Progenitor cell of endocrine pancreas (in vitro differentiated cells): ENCODE results near the gene SPDYE16. TPM values are rescaled to one million over a fixed set of nuclear protein-coding genes. Genes with fewer than 3 reads are reported as not detected.
"Not testable (repeated sequence)": the region's sequence is repeated elsewhere in the genome, so short reads cannot be mapped to it uniquely, and the experiment has no call there.

Experiments used
- DNase-seq: peaks from one replicate; pipeline ENCODE4 v3.0.0; 2021; ENCODE audit warnings: low spot score; ENCODE audit not compliant: unreplicated experiment
- H3K27ac Mint-ChIP-seq: 2 replicates; pipeline ENCODE4 v1.8.0; 2021; ENCODE audit warnings: mild to moderate bottlenecking, moderate library complexity, mixed read lengths
- H3K27me3 Mint-ChIP-seq: 2 replicates; pipeline ENCODE4 v1.8.0; 2021; ENCODE audit warnings: mixed read lengths
- H3K36me3 Mint-ChIP-seq: 2 replicates; pipeline ENCODE4 v1.8.0; 2022; ENCODE audit warnings: mixed read lengths; ENCODE audit not compliant: insufficient read depth
- H3K4me1 Mint-ChIP-seq: 2 replicates; pipeline ENCODE4 v1.8.0; 2021; ENCODE audit warnings: low read depth, mixed read lengths
- H3K4me3 Mint-ChIP-seq: 2 replicates; pipeline ENCODE4 v1.8.0; 2021; ENCODE audit warnings: low read depth, mild to moderate bottlenecking, moderate library complexity, mixed read lengths
- H3K9me3 Mint-ChIP-seq: 2 replicates; pipeline ENCODE4 v1.8.0; 2021; ENCODE audit warnings: low read depth, mixed read lengths
- total RNA-seq: library from RNA; stranded (reverse); gene quantifications from 2 replicates; pipeline ENCODE4 v1.2.1, GENCODE V29; 2021

Gene SPDYE16
- total RNA-seq, 1 donor from 2014 or later = 0.31 TPM

GRCh38 chr7:76502836-76503235 lies 40.3 kb downstream of the SPDYE16 start:
- H3K36me3 Mint-ChIP-seq, H3K4me1 Mint-ChIP-seq, H3K9me3 Mint-ChIP-seq, H3K4me3 Mint-ChIP-seq, H3K27ac Mint-ChIP-seq, H3K27me3 Mint-ChIP-seq, DNase-seq: not testable (repeated sequence)

- H3K27ac Mint-ChIP-seq, H3K4me3 Mint-ChIP-seq, DNase-seq, H3K27me3 Mint-ChIP-seq, H3K36me3 Mint-ChIP-seq, H3K4me1 Mint-ChIP-seq, H3K9me3 Mint-ChIP-seq: not testable (repeated sequence)
Observed at GRCh38 chr7:76502224-76502623, 40.9 kb downstream of the SPDYE16 start.

GRCh38 chr7:76499924-76500241 lies 43.2 kb downstream of the SPDYE16 start:
- not testable (repeated sequence) for H3K4me1 Mint-ChIP-seq, H3K36me3 Mint-ChIP-seq, H3K9me3 Mint-ChIP-seq, H3K4me3 Mint-ChIP-seq, H3K27me3 Mint-ChIP-seq, H3K27ac Mint-ChIP-seq, DNase-seq

- not testable (repeated sequence) for H3K4me3 Mint-ChIP-seq, H3K4me1 Mint-ChIP-seq, H3K9me3 Mint-ChIP-seq, H3K27me3 Mint-ChIP-seq, DNase-seq, H3K27ac Mint-ChIP-seq, H3K36me3 Mint-ChIP-seq
Observed at GRCh38 chr7:76499201-76499923, 43.7 kb downstream of the SPDYE16 start.

GRCh38 chr7:76498583-76499200 lies 44.4 kb downstream of the SPDYE16 start:
- not testable (repeated sequence) for H3K4me3 Mint-ChIP-seq, H3K9me3 Mint-ChIP-seq, DNase-seq, H3K27ac Mint-ChIP-seq, H3K4me1 Mint-ChIP-seq, H3K27me3 Mint-ChIP-seq, H3K36me3 Mint-ChIP-seq

- H3K4me1 Mint-ChIP-seq, DNase-seq, H3K4me3 Mint-ChIP-seq, H3K9me3 Mint-ChIP-seq, H3K36me3 Mint-ChIP-seq, H3K27ac Mint-ChIP-seq, H3K27me3 Mint-ChIP-seq: not testable (repeated sequence)
Observed at GRCh38 chr7:76497918-76498582, 45.0 kb downstream of the SPDYE16 start.

GRCh38 chr7:76495717-76496116 lies 47.4 kb downstream of the SPDYE16 start:
- not testable (repeated sequence) for DNase-seq, H3K27ac Mint-ChIP-seq, H3K36me3 Mint-ChIP-seq, H3K27me3 Mint-ChIP-seq, H3K4me1 Mint-ChIP-seq, H3K9me3 Mint-ChIP-seq, H3K4me3 Mint-ChIP-seq

GRCh38 chr7:76492139-76492538 lies 51.0 kb downstream of the SPDYE16 start:
- DNase-seq, H3K27ac Mint-ChIP-seq, H3K4me3 Mint-ChIP-seq, H3K27me3 Mint-ChIP-seq, H3K4me1 Mint-ChIP-seq, H3K9me3 Mint-ChIP-seq, H3K36me3 Mint-ChIP-seq: not testable (repeated sequence)

- H3K9me3 Mint-ChIP-seq, H3K4me3 Mint-ChIP-seq, DNase-seq, H3K36me3 Mint-ChIP-seq, H3K27me3 Mint-ChIP-seq, H3K4me1 Mint-ChIP-seq, H3K27ac Mint-ChIP-seq: not testable (repeated sequence)
Observed at GRCh38 chr7:76487969-76488368, 55.1 kb downstream of the SPDYE16 start.

GRCh38 chr7:76486618-76487017 lies 56.5 kb downstream of the SPDYE16 start:
- H3K4me3 Mint-ChIP-seq, H3K36me3 Mint-ChIP-seq, H3K27me3 Mint-ChIP-seq, H3K9me3 Mint-ChIP-seq, H3K27ac Mint-ChIP-seq, H3K4me1 Mint-ChIP-seq, DNase-seq: not testable (repeated sequence)

GRCh38 chr7:76485822-76486610 lies 57.1 kb downstream of the SPDYE16 start:
- not testable (repeated sequence) for H3K9me3 Mint-ChIP-seq, H3K36me3 Mint-ChIP-seq, DNase-seq, H3K27me3 Mint-ChIP-seq, H3K4me3 Mint-ChIP-seq, H3K4me1 Mint-ChIP-seq, H3K27ac Mint-ChIP-seq

- H3K4me1 Mint-ChIP-seq, H3K36me3 Mint-ChIP-seq, H3K9me3 Mint-ChIP-seq, H3K4me3 Mint-ChIP-seq, H3K27ac Mint-ChIP-seq, DNase-seq, H3K27me3 Mint-ChIP-seq: not testable (repeated sequence)
Observed at GRCh38 chr7:76484456-76484855, 58.6 kb downstream of the SPDYE16 start.

GRCh38 chr7:76483081-76483480 lies 60.0 kb downstream of the SPDYE16 start:
- H3K36me3 Mint-ChIP-seq, H3K27ac Mint-ChIP-seq, H3K27me3 Mint-ChIP-seq, H3K4me3 Mint-ChIP-seq, DNase-seq, H3K4me1 Mint-ChIP-seq, H3K9me3 Mint-ChIP-seq: not testable (repeated sequence)
